OCI-M1 (cell line): ENCODE measurements around the gene AK8.
"Not testable (repeated sequence)": the region's sequence is repeated elsewhere in the genome, so short reads cannot be mapped to it uniquely, and the experiment has no call there.

Experiments used
- DNase-seq: peaks from one replicate; lab custom pipeline; 2025; lab: John Stamatoyannopoulos, UW

AK8 gene

GRCh38 chr9:132711846-132712245, 166.2 kb downstream of the AK8 start:
- no peak for DNase-seq

GRCh38 chr9:132711152-132711551, 166.9 kb downstream of the AK8 start:
- DNase-seq, result not testable (repeated sequence)

GRCh38 chr9:132710333-132710732, 167.8 kb downstream of the AK8 start:
- no peak for DNase-seq

- DNase-seq, result no peak
These were observed 169.2 kb downstream of the AK8 start for GRCh38 chr9:132708769-132709430.

GRCh38 chr9:132708239-132708638, 169.8 kb downstream of the AK8 start:
- DNase-seq, result no peak

- DNase-seq, result no peak
These were observed 174.7 kb downstream of the AK8 start for GRCh38 chr9:132703336-132703735.

GRCh38 chr9:132702254-132702653, 175.8 kb downstream of the AK8 start:
- DNase-seq, result no peak

GRCh38 chr9:132699956-132700355, 178.1 kb downstream of the AK8 start:
- DNase-seq, result no peak

GRCh38 chr9:132698989-132699388, 179.1 kb downstream of the AK8 start:
- no peak for DNase-seq

- peak; percentile 34 for DNase-seq
These were observed 180.9 kb downstream of the AK8 start for GRCh38 chr9:132697230-132697629.

GRCh38 chr9:132694144-132694543, 183.9 kb downstream of the AK8 start:
- DNase-seq, result peak; percentile 60

- no peak for DNase-seq
These were observed 187.4 kb downstream of the AK8 start for GRCh38 chr9:132690696-132691095.

- no peak for DNase-seq
These were observed 194.2 kb downstream of the AK8 start for GRCh38 chr9:132683873-132684272.

GRCh38 chr9:132681561-132681960, 196.5 kb downstream of the AK8 start:
- DNase-seq, result no peak

- DNase-seq, result no peak
These were observed 198.0 kb downstream of the AK8 start for GRCh38 chr9:132679946-132680625.

- no peak for DNase-seq
These were observed 200.1 kb downstream of the AK8 start for GRCh38 chr9:132677976-132678375.
